K562 (cell line): ENCODE data around the gene PFDN4. TPM values are rescaled to one million over a fixed set of nuclear protein-coding genes. Genes with fewer than 3 reads are reported as not detected.

Source experiments
- ARID2 ChIP-seq: fragments of 450-650 bp; IDR thresholded peaks from 2 replicates; pipeline ENCODE4 v1.6.1; 2017; ENCODE audit warnings: antibody characterized with exemption, mild to moderate bottlenecking
- ASH1L ChIP-seq: fragments of 450-650 bp; IDR thresholded peaks from 2 replicates; pipeline ENCODE4 v1.6.1; 2018; ENCODE audit warnings: borderline replicate concordance, mild to moderate bottlenecking, low read depth; ENCODE audit not compliant: partially characterized antibody
- FOXK2 ChIP-seq, 2 experiments: fragments of 450-650 bp; IDR thresholded peaks in 1 of 2; conservative IDR thresholded peaks in 1 of 2; 2 replicates each; pipeline ENCODE4 v1.6.1; 2016; ENCODE audit warnings: low read depth in 2 of 2, mild to moderate bottlenecking in 1 of 2
- GABPB1 ChIP-seq: sonication (generic); formaldehyde crosslinking; IDR thresholded peaks from 2 replicates; pipeline ENCODE4 v1.8.0; 2022; ENCODE audit warnings: mild to moderate bottlenecking, missing genetic modification reagents
- MAFK ChIP-seq: IDR thresholded peaks from 2 replicates; pipeline ENCODE4 v1.6.1; 2011; ENCODE audit warnings: low read length, improper control_type of control experiment
- SMARCB1 ChIP-seq: IDR thresholded peaks from 2 replicates; pipeline ENCODE4 v1.6.1; 2011; ENCODE audit warnings: improper control_type of control experiment, low read depth; ENCODE audit not compliant: insufficient read length
- SNRNP70 ChIP-seq: fragments of 200-400 bp; formaldehyde crosslinking; optimal IDR thresholded peaks from 2 replicates; pipeline ENCODE3; 2017; ENCODE audit warnings: low read depth, low read length
- SREBF2 ChIP-seq: sonication (generic); formaldehyde crosslinking; IDR thresholded peaks from 2 replicates; pipeline ENCODE4 v1.4.0; 2020; ENCODE audit warnings: mild to moderate bottlenecking, missing genetic modification reagents
- TAF9B ChIP-seq: fragments of 450-650 bp; IDR thresholded peaks from 2 replicates; pipeline ENCODE4 v1.6.1; 2018; ENCODE audit warnings: mild to moderate bottlenecking; ENCODE audit not compliant: partially characterized antibody
- TAL1 ChIP-seq: fragments of 450-650 bp; IDR thresholded peaks from 2 replicates; pipeline ENCODE4 v1.6.1; 2016; ENCODE audit warnings: mild to moderate bottlenecking
- TBL1XR1 ChIP-seq, 2 experiments: IDR thresholded peaks; 2 replicates each; pipeline ENCODE4 v1.6.1; 2012; ENCODE audit warnings: improper control_type of control experiment in 2 of 2, low read length in 2 of 2, mild to moderate bottlenecking in 1 of 2
- TFAM ChIP-seq: fragments of 250-450 bp; sonication (Bioruptor Pico); conservative IDR thresholded peaks from 2 replicates; pipeline ENCODE4 v1.5.0; 2021; ENCODE audit warnings: mild to moderate bottlenecking, moderate library complexity
- ZBTB49 ChIP-seq: sonication (generic); formaldehyde crosslinking; IDR thresholded peaks from 2 replicates; pipeline ENCODE4 v1.8.0; 2022; ENCODE audit warnings: missing genetic modification reagents, mild to moderate bottlenecking, borderline replicate concordance
- ZNF175 ChIP-seq: fragments of 200-800 bp; sonication (Bioruptor generic); IDR thresholded peaks from 2 replicates; pipeline ENCODE4 v1.6.1; 2016; ENCODE audit warnings: low read depth, mild to moderate bottlenecking, missing genetic modification characterization, missing compliant biosample characterization
- polyA plus RNA-seq, 8 experiments: library from polyadenylated mRNA; depleted of rRNA in 4 of 8; stranded (reverse) in 5 of 8; unstranded in 3 of 8; fragments of >200 nt; fragmentation: Nextera tagmentation in 2 of 8; fragmentation: Illumina TruSeq in 1 of 8; extraction: Ambion mirVana in 2 of 8; extraction: Trizol in 1 of 8; gene quantifications; 2 replicates each; pipeline versions ENCODE4 v1.2.1 to v1.2.3, GENCODE V29; 2011 to 2014; ENCODE audit warnings: inconsistent platforms in 1 of 8, missing spikeins in 1 of 8
- total RNA-seq, 7 experiments: library from RNA; depleted of rRNA in 6 of 7; stranded (reverse); fragments of >200 nt in 6 of 7; fragmentation: Illumina TruSeq in 2 of 7; extraction: Trizol in 2 of 7; gene quantifications; 2 replicates each; pipeline versions ENCODE4 v1.2.1 to v1.2.3, GENCODE V29; 2011 to 2021; ENCODE audit warnings: low replicate concordance in 1 of 7
- TF ChIP-seq, protein P1 (sequence below): fragments of 450-650 bp; IDR thresholded peaks from 2 replicates; pipeline ENCODE4 v1.6.1; 2016

Gene PFDN4
- total and polyA plus RNA-seq, 9 of the 15 experiments (the other 6 are each of a cell fraction or from before 2014, with no cell fraction given), result 60.1 to 214 (median 122) TPM

DNA sequence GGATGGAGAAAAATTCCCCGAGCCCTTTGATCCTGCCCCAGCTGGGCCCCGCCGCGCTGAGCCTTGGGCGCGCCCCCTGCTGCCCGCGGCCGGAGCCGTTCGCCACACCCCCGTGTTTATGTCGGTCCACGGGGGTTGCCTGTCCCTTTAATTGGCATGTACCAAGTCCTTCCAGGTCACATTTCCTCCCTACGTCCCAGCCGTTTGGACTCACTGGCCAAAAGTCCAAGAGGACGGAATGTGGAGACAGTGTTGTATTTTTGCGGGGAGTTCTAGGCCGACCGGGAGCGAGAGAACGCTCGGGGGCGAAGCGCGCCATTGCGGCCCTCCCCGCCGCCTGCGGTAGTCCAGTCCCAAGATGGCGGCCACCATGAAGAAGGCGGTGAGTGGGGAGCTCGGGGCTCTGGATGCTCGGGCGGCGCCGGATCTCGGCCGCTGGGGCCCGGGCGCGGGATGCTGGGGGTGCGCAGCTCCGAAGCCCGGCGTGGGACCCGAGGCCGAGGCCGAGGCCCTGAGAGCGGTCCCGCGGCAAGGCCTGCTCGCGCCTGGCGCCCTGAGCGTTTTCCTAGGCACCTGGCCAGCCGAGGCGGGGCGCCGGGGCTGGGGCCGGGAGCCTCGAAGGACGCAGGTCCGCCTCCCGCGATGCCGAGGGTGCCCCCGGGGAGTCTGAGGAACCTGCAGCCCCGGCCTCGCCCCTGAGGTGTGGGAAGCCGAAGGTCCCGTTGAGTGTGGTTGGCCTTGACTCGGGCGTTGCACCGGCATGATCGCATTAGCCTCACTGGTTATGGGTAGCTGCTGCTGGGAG lies at the start of gene PFDN4 (continued):
- TF ChIP-seq FOXK2 (conservative IDR thresholded peaks at IDR 0.05 in 1 of 2, IDR thresholded peaks at IDR 0.05 in 1 of 2; ENCODE audit: low read depth in 2 of 2) (peak; percentile 99 to 100), SMARCB1 (no peak), TAL1 (no peak), GABPB1 (peak; percentile 44; the same call in 1 of the 2 replicates), ASH1L (peak; percentile 85), ARID2 (no peak), SNRNP70 (no peak), SREBF2 (no peak), ZNF175 (CRISPR knock-in tag) (no peak), TFAM (CRISPR knock-in tag) (no peak), MAFK (no peak), TAF9B (peak; percentile 90), ZBTB49 (no peak), TBL1XR1 (IDR thresholded peaks at IDR 0.05; ENCODE audit: low read length in 2 of 2) (0 out of 4 replicates have a peak, but pooled peaks of 1 of the 2 experiments have one; percentile 28)
- TF ChIP-seq, protein P1, sequence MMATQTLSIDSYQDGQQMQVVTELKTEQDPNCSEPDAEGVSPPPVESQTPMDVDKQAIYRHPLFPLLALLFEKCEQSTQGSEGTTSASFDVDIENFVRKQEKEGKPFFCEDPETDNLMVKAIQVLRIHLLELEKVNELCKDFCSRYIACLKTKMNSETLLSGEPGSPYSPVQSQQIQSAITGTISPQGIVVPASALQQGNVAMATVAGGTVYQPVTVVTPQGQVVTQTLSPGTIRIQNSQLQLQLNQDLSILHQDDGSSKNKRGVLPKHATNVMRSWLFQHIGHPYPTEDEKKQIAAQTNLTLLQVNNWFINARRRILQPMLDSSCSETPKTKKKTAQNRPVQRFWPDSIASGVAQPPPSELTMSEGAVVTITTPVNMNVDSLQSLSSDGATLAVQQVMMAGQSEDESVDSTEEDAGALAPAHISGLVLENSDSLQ, result no peak
